SK-N-MC (cell line): Measurements from ENCODE around the gene PTPRN2.

Source experiments
- EZH2 ChIP-seq: fragments of 200-600 bp; sonication (generic); IDR thresholded peaks from one replicate; pipeline ENCODE4 v1.6.1; 2017; ENCODE audit warnings: antibody characterized with exemption
- FOXP2 ChIP-seq: optimal IDR thresholded peaks from 2 replicates; pipeline ENCODE3; 2011; ENCODE audit warnings: mild to moderate bottlenecking, moderate library complexity; ENCODE audit not compliant: insufficient read depth; ENCODE audit errors: extremely low read length, control extremely low read depth
- POLR2AphosphoS5 ChIP-seq: IDR thresholded peaks from 2 replicates; pipeline ENCODE4 v1.6.1; 2012; ENCODE audit warnings: mild to moderate bottlenecking, low read depth, low read length, borderline replicate concordance

GRCh38 chr7:157832866-157833607, 754.6 kb downstream of the PTPRN2 start:
- no peak for TF ChIP-seq EZH2
- TF ChIP-seq POLR2AphosphoS5 = no peak
- no peak for TF ChIP-seq FOXP2
